GM19193 (cell line): ENCODE results near the gene ACTRT2.

ENCODE experiments used
- POLR2A ChIP-seq: IDR thresholded peaks from 4 replicates; pipeline ENCODE4 v1.6.1; 2011; ENCODE audit not compliant: insufficient read depth, insufficient read length; ENCODE audit errors: extremely low read depth

ACTRT2 gene

GRCh38 chr1:2990376-2991115 is 30.7 kb upstream of the ACTRT2 start:
- TF ChIP-seq POLR2A, result no peak

- TF ChIP-seq POLR2A, result no peak
These were observed 29.3 kb upstream of the ACTRT2 start for GRCh38 chr1:2991753-2992495.

- TF ChIP-seq POLR2A, result no peak
These were observed 22.7 kb upstream of the ACTRT2 start for GRCh38 chr1:2998503-2999100.

- TF ChIP-seq POLR2A, result no peak
These were observed 22.1 kb upstream of the ACTRT2 start for GRCh38 chr1:2999138-2999537.

GRCh38 chr1:2999571-2999970 is 21.7 kb upstream of the ACTRT2 start:
- TF ChIP-seq POLR2A, result no peak

GRCh38 chr1:3000214-3000613 is 21.1 kb upstream of the ACTRT2 start:
- TF ChIP-seq POLR2A, result no peak

GRCh38 chr1:3000671-3001470 is 20.4 kb upstream of the ACTRT2 start:
- no peak for TF ChIP-seq POLR2A

GRCh38 chr1:3001471-3002348 is 19.6 kb upstream of the ACTRT2 start:
- TF ChIP-seq POLR2A, result no peak

- TF ChIP-seq POLR2A, result no peak
These were observed 18.8 kb upstream of the ACTRT2 start for GRCh38 chr1:3002349-3003038.

GRCh38 chr1:3003039-3003940 is 18.0 kb upstream of the ACTRT2 start:
- TF ChIP-seq POLR2A, result no peak

- TF ChIP-seq POLR2A, result no peak
These were observed 17.4 kb upstream of the ACTRT2 start for GRCh38 chr1:3003941-3004270.

- no peak for TF ChIP-seq POLR2A
These were observed 16.7 kb upstream of the ACTRT2 start for GRCh38 chr1:3004285-3005205.
